ENCODE data around the gene SASH1. TPM values are rescaled to one million over a fixed set of nuclear protein-coding genes. Genes with fewer than 3 reads are reported as not detected.

Gene SASH1
- total RNA-seq, 6 donors from 2014 or later: 59.3 to 131 (median 79.2) TPM

DNA sequence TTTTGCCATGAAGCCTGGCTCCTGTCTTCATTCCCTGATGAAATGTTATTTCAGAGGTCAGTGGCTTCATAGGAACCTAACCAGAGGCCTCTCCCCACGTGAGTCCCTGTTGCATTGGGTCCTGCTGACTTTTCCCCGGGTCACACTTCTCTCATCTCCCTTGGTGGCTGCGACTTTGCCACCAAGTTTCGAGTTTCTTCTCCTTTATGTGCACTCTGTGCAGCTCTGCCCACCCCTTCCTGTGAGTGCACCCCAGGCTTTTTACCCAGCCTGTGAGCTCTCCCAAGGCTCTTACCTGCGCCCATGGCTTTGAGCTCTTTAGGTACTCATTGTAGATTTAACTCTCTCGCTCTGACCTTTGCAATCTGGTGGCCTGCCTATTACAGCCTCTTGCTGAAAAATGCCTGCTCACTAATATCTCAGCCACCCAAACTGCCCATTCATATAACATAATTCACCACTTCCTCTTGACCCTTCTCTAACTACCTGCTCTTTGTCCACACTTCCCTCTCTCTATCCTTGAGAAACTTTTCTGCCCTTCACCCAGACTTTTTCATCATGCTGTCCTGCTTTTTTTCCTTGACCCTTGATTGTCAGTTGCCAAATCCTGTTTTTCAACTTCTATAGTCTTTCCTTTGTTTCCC, 105.9 kb downstream of the SASH1 start:
- no peak overlapping the region for H3K4me3 ChIP-seq
- peaks cover 0 to 7% (median 0%) of the 10 kb centered on the region in 4 donors for H3K36me3 ChIP-seq
- no peak for DNase-seq
- TF ChIP-seq POLR2A (IDR thresholded peaks at IDR 0.05) (no peak), EP300 (IDR thresholded peaks at IDR 0.05) (no peak), POLR2AphosphoS5 (IDR thresholded peaks at IDR 0.05) (no peak)
- TF ChIP-seq, protein P1, sequence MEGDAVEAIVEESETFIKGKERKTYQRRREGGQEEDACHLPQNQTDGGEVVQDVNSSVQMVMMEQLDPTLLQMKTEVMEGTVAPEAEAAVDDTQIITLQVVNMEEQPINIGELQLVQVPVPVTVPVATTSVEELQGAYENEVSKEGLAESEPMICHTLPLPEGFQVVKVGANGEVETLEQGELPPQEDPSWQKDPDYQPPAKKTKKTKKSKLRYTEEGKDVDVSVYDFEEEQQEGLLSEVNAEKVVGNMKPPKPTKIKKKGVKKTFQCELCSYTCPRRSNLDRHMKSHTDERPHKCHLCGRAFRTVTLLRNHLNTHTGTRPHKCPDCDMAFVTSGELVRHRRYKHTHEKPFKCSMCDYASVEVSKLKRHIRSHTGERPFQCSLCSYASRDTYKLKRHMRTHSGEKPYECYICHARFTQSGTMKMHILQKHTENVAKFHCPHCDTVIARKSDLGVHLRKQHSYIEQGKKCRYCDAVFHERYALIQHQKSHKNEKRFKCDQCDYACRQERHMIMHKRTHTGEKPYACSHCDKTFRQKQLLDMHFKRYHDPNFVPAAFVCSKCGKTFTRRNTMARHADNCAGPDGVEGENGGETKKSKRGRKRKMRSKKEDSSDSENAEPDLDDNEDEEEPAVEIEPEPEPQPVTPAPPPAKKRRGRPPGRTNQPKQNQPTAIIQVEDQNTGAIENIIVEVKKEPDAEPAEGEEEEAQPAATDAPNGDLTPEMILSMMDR (IDR thresholded peaks at IDR 0.05): no peak
- H3K4me1 ChIP-seq: peaks cover 9 to 35% (median 16%) of the 10 kb centered on the region in 4 donors
- peak overlapping the region in 2 of 4 donors; percentile 3 to 68 for H3K27ac ChIP-seq
- no peaks in the 10 kb centered on the region for H3K27me3 ChIP-seq
- 60 to 64% methylated on average over 6 of the region's 6 CpGs for WGBS, 2 donors
- H3K9me3 ChIP-seq: no peaks in the 10 kb centered on the region
- ATAC-seq (ENCODE audit: low FRiP score in 2 of 2): peak in 1 of 2 donors; percentile 49

DNA sequence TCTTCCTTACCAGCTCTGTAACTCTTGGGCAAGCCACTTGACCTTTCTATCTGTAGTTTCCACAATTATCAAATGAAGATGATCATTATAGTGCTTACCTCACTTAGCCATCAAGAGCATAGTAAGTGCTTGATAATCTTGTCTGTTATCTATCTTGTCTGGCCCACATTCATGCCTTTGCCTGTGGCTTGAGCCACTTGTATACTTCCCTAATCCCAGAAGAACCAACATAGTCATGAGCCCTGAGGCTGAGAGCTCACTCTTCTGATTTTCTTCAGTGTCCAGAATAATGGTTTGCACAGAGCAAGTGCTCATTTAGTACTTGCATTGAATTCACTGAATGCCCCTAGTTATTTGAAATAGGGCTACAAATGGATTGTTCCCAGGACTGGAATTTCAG, 108.2 kb downstream of the SASH1 start:
- peaks cover 0 to 5% (median 2%) of the 10 kb centered on the region in 4 donors for H3K36me3 ChIP-seq
- no peaks in the 10 kb centered on the region for H3K27me3 ChIP-seq
- TF ChIP-seq POLR2A (IDR thresholded peaks at IDR 0.05): no peak
- TF ChIP-seq, protein P1 (IDR thresholded peaks at IDR 0.05): no peak
- no peak for TF ChIP-seq POLR2AphosphoS5 (IDR thresholded peaks at IDR 0.05)
- no peak for TF ChIP-seq EP300 (IDR thresholded peaks at IDR 0.05)
- H3K27ac ChIP-seq: peak overlapping the region in 1 of 4 donors; percentile 79
- peaks cover 9 to 30% (median 20%) of the 10 kb centered on the region in 4 donors for H3K4me1 ChIP-seq
- DNase-seq (no peak), ATAC-seq (ENCODE audit: low FRiP score in 2 of 2) (no peak)
- H3K4me3 ChIP-seq: no peak overlapping the region
- H3K9me3 ChIP-seq: no peaks in the 10 kb centered on the region

DNA sequence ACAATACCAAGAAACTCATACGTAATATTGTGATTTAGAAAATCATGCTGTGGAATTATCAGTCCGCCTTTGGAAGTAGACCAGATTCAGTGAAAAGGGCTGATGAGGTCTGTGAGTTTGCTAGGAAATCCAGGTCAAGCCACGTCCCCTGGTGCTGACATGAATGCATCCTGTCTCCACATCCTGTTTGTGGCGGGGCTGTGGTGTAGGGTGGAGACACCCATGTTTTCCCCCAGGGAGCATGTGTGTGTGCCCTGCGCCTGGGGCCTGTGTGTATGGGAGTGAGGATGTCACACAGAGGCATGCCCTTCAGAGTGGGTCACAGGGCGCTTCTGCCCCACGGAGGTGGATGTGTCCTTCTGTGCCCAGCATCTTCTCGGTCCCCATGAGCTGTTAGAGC, 109.1 kb downstream of the SASH1 start:
- Histone ChIP-seq H3K27ac (peak overlapping the region in 2 of 4 donors; percentile 9 to 79), H3K36me3 (peaks cover 0 to 8% (median 2%) of the 10 kb centered on the region in 4 donors), H3K9me3 (no peaks in the 10 kb centered on the region), H3K4me3 (no peak overlapping the region), H3K4me1 (peaks cover 9 to 25% (median 19%) of the 10 kb centered on the region in 4 donors), H3K27me3 (no peaks in the 10 kb centered on the region)
- no peak for DNase-seq
- TF ChIP-seq POLR2A (IDR thresholded peaks at IDR 0.05) (no peak), POLR2AphosphoS5 (IDR thresholded peaks at IDR 0.05) (peak in 1 of 2 donors; percentile 74), EP300 (IDR thresholded peaks at IDR 0.05) (no peak)
- TF ChIP-seq, protein P1 (IDR thresholded peaks at IDR 0.05): no peak
- WGBS, 2 donors: 69 to 73% methylated on average over 3 to 8 of the region's 8 CpGs
- no peak for ATAC-seq (ENCODE audit: low FRiP score in 2 of 2)

DNA sequence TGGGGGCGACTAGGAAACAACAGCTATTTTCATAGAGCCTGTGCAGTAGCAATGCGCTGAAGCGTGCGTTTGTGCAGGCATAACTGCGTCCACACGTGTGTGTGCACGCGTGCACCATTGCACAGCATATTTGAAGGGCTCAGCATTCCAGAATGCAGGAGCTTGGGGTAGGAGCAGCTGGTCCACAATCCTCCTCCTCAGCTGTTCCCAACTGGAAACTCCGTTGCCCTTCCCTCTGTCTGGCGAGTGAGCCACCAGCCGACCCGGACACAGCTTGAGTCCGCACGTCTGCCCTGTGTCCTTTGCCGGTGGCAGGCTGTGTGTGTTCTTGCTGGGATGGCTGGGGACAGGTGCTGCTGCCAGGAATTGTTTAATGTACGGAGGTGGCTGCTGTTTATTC, 110.2 kb downstream of the SASH1 start:
- DNase-seq (peak in 1 of 2 donors; percentile 34), ATAC-seq (ENCODE audit: low FRiP score in 2 of 2) (no peak)
- no peak overlapping the region for H3K4me3 ChIP-seq
- peak overlapping the region in 1 of 4 donors; percentile 28 for H3K27ac ChIP-seq
- H3K27me3 ChIP-seq: no peaks in the 10 kb centered on the region
- peaks cover 6 to 21% (median 14%) of the 10 kb centered on the region in 4 donors for H3K4me1 ChIP-seq
- H3K36me3 ChIP-seq: peaks cover 0 to 8% (median 2%) of the 10 kb centered on the region in 4 donors
- whole genome bisulfite sequencing, 2 donors: 85 to 95% methylated on average over 7 to 16 of the region's 16 CpGs
- H3K9me3 ChIP-seq: no peaks in the 10 kb centered on the region
- TF ChIP-seq EP300 (IDR thresholded peaks at IDR 0.05) (no peak), POLR2AphosphoS5 (IDR thresholded peaks at IDR 0.05) (no peak), POLR2A (IDR thresholded peaks at IDR 0.05) (no peak)
- TF ChIP-seq, protein P1 (IDR thresholded peaks at IDR 0.05): no peak
